Transverse colon (tissue), 3 donors: ENCODE results near the gene MARCO.

ENCODE experiments used
- EP300 ChIP-seq: sonication (generic); formaldehyde crosslinking; IDR thresholded peaks from one replicate; pipeline ENCODE4 v1.6.1; 2017; ENCODE audit warnings: antibody characterized with exemption, low read depth
- POLR2A ChIP-seq: fragments of 450-650 bp; IDR thresholded peaks from one replicate; pipeline ENCODE4 v1.6.1; 2016; ENCODE audit warnings: antibody characterized with exemption, mild to moderate bottlenecking, moderate library complexity
- TF ChIP-seq, protein P1 (sequence below), 5 experiments: fragments of 200-600 bp in 3 of 5; fragments of 450-650 bp in 2 of 5; sonication (generic) in 3 of 5; IDR thresholded peaks; 1 replicate in 2 of 5; 2 replicates in 3 of 5; pipeline ENCODE4 v1.5.1; 2016 to 2017; ENCODE audit warnings: antibody characterized with exemption in 5 of 5, inconsistent platforms in 3 of 5, mild to moderate bottlenecking in 2 of 5, moderate library complexity in 1 of 5

DNA sequence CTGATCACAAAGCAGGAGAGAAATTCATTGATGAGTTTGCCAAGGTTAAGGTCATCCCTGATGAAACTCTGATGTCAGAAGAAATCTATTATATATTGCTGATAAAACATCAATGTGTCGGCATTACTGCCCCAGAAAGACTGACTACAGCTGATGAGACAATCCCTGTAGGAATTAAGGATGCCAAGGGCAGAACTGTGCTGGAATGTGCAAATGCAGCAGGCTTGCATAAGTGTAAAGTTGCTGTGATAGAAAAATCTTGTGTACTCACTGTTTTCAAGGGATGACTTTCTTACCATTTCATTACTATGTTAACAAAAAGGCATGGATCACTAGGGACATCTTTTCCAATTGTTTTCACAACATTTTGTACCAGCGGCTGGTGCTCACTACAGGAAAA is 19.7 kb upstream of the MARCO start:
- TF ChIP-seq, protein P1, sequence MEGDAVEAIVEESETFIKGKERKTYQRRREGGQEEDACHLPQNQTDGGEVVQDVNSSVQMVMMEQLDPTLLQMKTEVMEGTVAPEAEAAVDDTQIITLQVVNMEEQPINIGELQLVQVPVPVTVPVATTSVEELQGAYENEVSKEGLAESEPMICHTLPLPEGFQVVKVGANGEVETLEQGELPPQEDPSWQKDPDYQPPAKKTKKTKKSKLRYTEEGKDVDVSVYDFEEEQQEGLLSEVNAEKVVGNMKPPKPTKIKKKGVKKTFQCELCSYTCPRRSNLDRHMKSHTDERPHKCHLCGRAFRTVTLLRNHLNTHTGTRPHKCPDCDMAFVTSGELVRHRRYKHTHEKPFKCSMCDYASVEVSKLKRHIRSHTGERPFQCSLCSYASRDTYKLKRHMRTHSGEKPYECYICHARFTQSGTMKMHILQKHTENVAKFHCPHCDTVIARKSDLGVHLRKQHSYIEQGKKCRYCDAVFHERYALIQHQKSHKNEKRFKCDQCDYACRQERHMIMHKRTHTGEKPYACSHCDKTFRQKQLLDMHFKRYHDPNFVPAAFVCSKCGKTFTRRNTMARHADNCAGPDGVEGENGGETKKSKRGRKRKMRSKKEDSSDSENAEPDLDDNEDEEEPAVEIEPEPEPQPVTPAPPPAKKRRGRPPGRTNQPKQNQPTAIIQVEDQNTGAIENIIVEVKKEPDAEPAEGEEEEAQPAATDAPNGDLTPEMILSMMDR (IDR thresholded peaks at IDR 0.05): no peak
- no peak for TF ChIP-seq POLR2A
- TF ChIP-seq EP300: no peak
